Activated CD8-positive, alpha-beta memory T cell treated with anti-CD3 and anti-CD28 coated beads, Interleukin-2, amount 50 U/mL, for 4 hours (primary cell): ENCODE data around the gene DGCR6.
"Not testable (repeated sequence)": the region's sequence is repeated elsewhere in the genome, so short reads cannot be mapped to it uniquely, and the experiment has no call there.

Experiments
- DNase-seq: peaks from one replicate; pipeline ENCODE4 v3.0.0-alpha.2; 2020

Gene DGCR6

GRCh38 chr22:18931905-18932652, 26.0 kb downstream of the DGCR6 start:
- no peak for DNase-seq

GRCh38 chr22:18933914-18934313, 27.8 kb downstream of the DGCR6 start:
- no peak for DNase-seq

- DNase-seq = not testable (repeated sequence)
Observed at GRCh38 chr22:18934688-18935087, 28.6 kb downstream of the DGCR6 start.

GRCh38 chr22:18935889-18936529, 29.9 kb downstream of the DGCR6 start, which contains the start of gene PRODH:
TSS of gene PRODH (minus strand) at chr22:18936293. CDS start at chr22:18936287, 6 bp downstream.
- DNase-seq = no peak

- DNase-seq = not testable (repeated sequence)
Observed at GRCh38 chr22:18938691-18939090, 32.6 kb downstream of the DGCR6 start.

- DNase-seq = not testable (repeated sequence)
Observed at GRCh38 chr22:18947105-18947504, 41.0 kb downstream of the DGCR6 start.

- DNase-seq = no peak
Observed at GRCh38 chr22:18947905-18948304, 41.8 kb downstream of the DGCR6 start.

GRCh38 chr22:18950141-18950540, 44.0 kb downstream of the DGCR6 start:
- no peak for DNase-seq

GRCh38 chr22:18952022-18952421, 45.9 kb downstream of the DGCR6 start:
- DNase-seq = no peak

- not testable (repeated sequence) for DNase-seq
Observed at GRCh38 chr22:18953128-18953527, 47.0 kb downstream of the DGCR6 start.

GRCh38 chr22:18954303-18954989, 48.3 kb downstream of the DGCR6 start:
- DNase-seq = peak; percentile 61

- DNase-seq = peak; percentile 12
Observed at GRCh38 chr22:18954990-18955571, 49.0 kb downstream of the DGCR6 start.

GRCh38 chr22:18955696-18956095, 49.6 kb downstream of the DGCR6 start:
- peak; percentile 9 for DNase-seq

GRCh38 chr22:18956121-18956895, 50.2 kb downstream of the DGCR6 start:
- DNase-seq = not testable (repeated sequence)

- DNase-seq = not testable (repeated sequence)
Observed at GRCh38 chr22:18956956-18957355, 50.8 kb downstream of the DGCR6 start.

- peak; percentile 11 for DNase-seq
Observed at GRCh38 chr22:18957621-18958320, 51.7 kb downstream of the DGCR6 start.

GRCh38 chr22:18958321-18958705, 52.2 kb downstream of the DGCR6 start:
- peak; percentile 8 for DNase-seq

GRCh38 chr22:18958738-18959137, 52.6 kb downstream of the DGCR6 start:
- DNase-seq = peak; percentile 25

GRCh38 chr22:18959266-18959665, 53.1 kb downstream of the DGCR6 start:
- peak; percentile 5 for DNase-seq

- DNase-seq = peak; percentile 12
Observed at GRCh38 chr22:18959741-18960140, 53.6 kb downstream of the DGCR6 start.

GRCh38 chr22:18960166-18960820, 54.2 kb downstream of the DGCR6 start:
- peak; percentile 8 for DNase-seq
